ENCODE data around the gene TRAPPC6A.

DNA sequence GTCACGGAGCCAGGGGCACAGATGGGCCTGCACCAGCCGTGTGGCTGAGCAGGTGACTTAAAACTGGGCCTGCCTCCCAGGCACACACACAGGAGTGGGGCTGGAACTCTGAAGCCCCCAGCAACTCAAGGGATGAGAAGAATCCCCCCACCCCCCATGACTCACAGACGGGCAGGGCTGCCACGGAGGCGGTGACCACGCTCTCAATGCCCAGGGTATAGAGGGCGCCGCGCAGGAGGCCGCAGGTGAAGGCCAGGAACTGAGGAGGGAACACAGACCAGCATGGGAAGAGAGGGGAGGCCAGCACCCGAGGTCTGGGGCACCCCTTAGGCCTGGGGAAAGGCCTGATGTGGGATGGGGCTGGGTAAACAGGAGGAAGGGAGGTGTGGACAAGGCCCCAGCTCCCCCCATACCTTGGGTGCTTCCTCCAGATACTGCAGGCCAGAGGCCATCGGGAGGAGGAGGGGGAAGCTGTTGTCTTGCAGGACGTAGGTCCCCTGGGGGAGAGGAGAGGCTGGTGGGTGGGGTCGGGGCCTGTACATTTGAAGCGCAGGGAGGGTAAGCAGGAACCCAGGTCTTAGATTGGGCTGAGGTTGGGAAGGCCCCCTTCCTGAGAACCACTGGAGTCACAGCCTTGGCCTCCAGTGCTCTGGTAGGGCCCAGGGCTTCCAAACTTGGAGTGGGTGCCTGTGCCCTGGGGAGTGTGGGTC lies 14.1 kb downstream of the TRAPPC6A start:
- TF ChIP-seq POLR2A (IDR thresholded peaks at IDR 0.05; ENCODE audit: low read depth, low read length) (no peak), TAF1 (IDR thresholded peaks at IDR 0.05; ENCODE audit: borderline replicate concordance, low read depth, low read length) (no peak)

Measured in GM12892 (cell line).